CD4-positive, alpha-beta memory T cell (primary cell): ENCODE data around the gene LPO. TPM values are rescaled to one million over a fixed set of nuclear protein-coding genes. Genes with fewer than 3 reads are reported as not detected.
A peak's percentile ranks its signal among the peaks of the same experiment; 100 is the strongest.

Experiments
- CTCF ChIA-PET: fragments of 350-600 bp; sonication (Branson Sonifier 250); formaldehyde crosslinking; loops from one replicate; lab custom pipeline; 2021; ENCODE audit warnings: inconsistent platforms; ENCODE audit not compliant: partially characterized antibody; lab: Charles Lee
- POLR2A ChIA-PET: fragments of 350-600 bp; sonication (Branson Sonifier 250); formaldehyde crosslinking; loops from one replicate; lab custom pipeline; 2021; ENCODE audit not compliant: partially characterized antibody; lab: Charles Lee
- DNase-seq, 5 donors: peaks; one replicate each; pipeline versions ENCODE4 v3.0.0 to v3.0.0-alpha.2; 2020 to 2022; ENCODE audit warnings: mixed read lengths in 1 of 5
- H3K27ac ChIP-seq: one replicate; pipeline ENCODE4 v1.7.0; 2013; ENCODE audit warnings: low read depth, low read length
- H3K27me3 ChIP-seq: 2 replicates; pipeline ENCODE4 v1.7.0; 2013; ENCODE audit warnings: mild to moderate bottlenecking, low read length, moderate library complexity; ENCODE audit not compliant: insufficient read depth
- H3K36me3 ChIP-seq: 2 replicates; pipeline ENCODE4 v1.7.0; 2013; ENCODE audit warnings: mild to moderate bottlenecking, low read length, moderate library complexity; ENCODE audit not compliant: insufficient read depth
- H3K4me1 ChIP-seq: 2 replicates; pipeline ENCODE4 v1.7.0; 2013; ENCODE audit warnings: mild to moderate bottlenecking, low read length, moderate library complexity; ENCODE audit not compliant: insufficient read depth
- H3K4me3 ChIP-seq, 2 donors: one replicate each; pipeline ENCODE4 v1.7.0; 2013; ENCODE audit warnings: low read length in 2 of 2, mild to moderate bottlenecking in 1 of 2
- H3K9me3 ChIP-seq, 2 donors: one replicate each; pipeline ENCODE4 v1.7.0; 2013; ENCODE audit warnings: low read length in 2 of 2, control low read depth in 1 of 2; ENCODE audit not compliant: control insufficient read depth in 1 of 2
- H3K27ac Mint-ChIP-seq, 7 donors: one replicate each; pipeline ENCODE4 v1.8.0; 2020 to 2021; ENCODE audit warnings: mixed read lengths in 7 of 7, mild to moderate bottlenecking in 6 of 7, inconsistent platforms in 3 of 7, moderate library complexity in 3 of 7
- H3K27me3 Mint-ChIP-seq, 2 donors: one replicate each; pipeline ENCODE4 v1.8.0; 2020 to 2021; ENCODE audit warnings: mixed read lengths in 2 of 2
- H3K36me3 Mint-ChIP-seq, 2 donors: one replicate each; pipeline ENCODE4 v1.8.0; 2020 to 2021; ENCODE audit warnings: mixed read lengths in 2 of 2, inconsistent platforms in 1 of 2, mild to moderate bottlenecking in 1 of 2
- H3K4me1 Mint-ChIP-seq, 4 donors: one replicate each; pipeline ENCODE4 v1.8.0; 2020 to 2021; ENCODE audit warnings: mixed read lengths in 4 of 4, mild to moderate bottlenecking in 1 of 4
- H3K4me3 Mint-ChIP-seq, 8 donors: one replicate each; pipeline ENCODE4 v1.8.0; 2020 to 2021; ENCODE audit warnings: mixed read lengths in 8 of 8, mild to moderate bottlenecking in 7 of 8, moderate library complexity in 6 of 8, inconsistent platforms in 3 of 8
- H3K9me3 Mint-ChIP-seq, 8 donors: one replicate each; pipeline ENCODE4 v1.8.0; 2020 to 2021; ENCODE audit warnings: mixed read lengths in 8 of 8, mild to moderate bottlenecking in 5 of 8, inconsistent platforms in 3 of 8, moderate library complexity in 1 of 8
- intact Hi-C: fragments of 100-400 bp; cut with micrococcal nuclease; formaldehyde crosslinking; loops from one replicate; pipeline ENCODE4 v1.15.1; 2023
- polyA plus RNA-seq, 2 donors: library from polyadenylated mRNA; unstranded; fragments of 300-500 nt; fragmentation: Illumina TruSeq; gene quantifications; one replicate each; pipeline ENCODE4 v1.2.3, GENCODE V29; 2021
- total RNA-seq, 2 experiments: library from RNA; stranded (reverse); gene quantifications; one replicate each; pipeline ENCODE4 v1.2.3, GENCODE V29; 2021

LPO gene
- total and polyA plus RNA-seq, 4 experiments from 2014 or later: not detected

DNA sequence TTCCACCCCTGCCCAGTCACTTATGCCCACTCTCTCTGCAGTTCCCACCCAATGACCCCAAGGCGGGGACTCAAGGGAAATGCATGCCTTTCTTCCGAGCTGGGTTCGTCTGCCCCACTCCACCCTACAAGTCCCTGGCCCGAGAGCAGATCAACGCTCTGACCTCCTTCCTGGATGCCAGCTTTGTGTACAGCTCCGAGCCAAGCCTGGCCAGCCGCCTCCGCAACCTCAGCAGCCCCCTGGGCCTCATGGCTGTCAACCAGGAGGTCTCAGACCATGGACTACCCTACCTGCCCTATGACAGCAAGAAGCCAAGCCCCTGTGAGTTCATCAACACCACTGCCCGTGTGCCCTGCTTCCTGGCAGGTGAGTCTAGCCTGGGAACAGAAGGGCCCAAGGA lies 13.8 kb downstream of the LPO start:
- CTCF ChIA-PET: interaction anchor here (1.0 to 1.9 kb wide), 2 partner anchors 10 to 52 kb away, joined by 4 to 5 read pairs; no protein-coding TSS in a partner anchor
- Mint-ChIP-seq H3K27me3 (peaks cover 2 to 5% of the 10 kb centered on the region in 2 donors), H3K4me3 (no peak overlapping the region), H3K9me3 (no peaks in the 10 kb centered on the region), H3K4me1 (peaks cover 4 to 9% (median 6%) of the 10 kb centered on the region in 4 donors), H3K36me3 (no peaks in the 10 kb centered on the region), H3K27ac (peak overlapping the region in 1 of 7 donors; percentile 17)
- no peaks in the 10 kb centered on the region for H3K9me3 ChIP-seq
- DNase-seq: no peak
- peaks cover 11% of the 10 kb centered on the region for H3K4me1 ChIP-seq
- POLR2A ChIA-PET: no interaction called here
- intact Hi-C loops: no loop called here
- no peak overlapping the region for H3K4me3 ChIP-seq
- H3K27ac ChIP-seq: no peak overlapping the region
- no peaks in the 10 kb centered on the region for H3K36me3 ChIP-seq
- H3K27me3 ChIP-seq: no peaks in the 10 kb centered on the region

DNA sequence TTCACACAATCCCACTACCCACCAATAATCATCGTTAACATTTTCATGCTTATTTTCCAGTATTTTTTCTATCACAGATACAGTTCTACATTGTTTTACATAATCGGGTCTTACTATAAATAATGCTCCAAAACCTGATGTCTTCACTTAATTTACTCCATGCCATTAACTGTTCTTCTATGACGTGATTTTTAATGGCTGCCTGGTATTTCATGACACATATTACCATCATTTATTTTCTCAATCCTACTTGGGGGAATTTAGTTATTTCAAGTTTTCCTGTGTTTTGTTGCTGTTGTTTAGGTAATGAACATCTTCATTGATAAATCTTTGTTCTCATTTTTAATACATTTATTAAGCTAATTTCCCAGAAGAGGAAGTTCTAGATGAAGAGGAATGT lies 14.7 kb downstream of the LPO start:
- no peak overlapping the region for H3K4me3 ChIP-seq
- intact Hi-C loops: no loop called here
- H3K4me1 Mint-ChIP-seq: peaks cover 1 to 9% (median 4%) of the 10 kb centered on the region in 4 donors
- H3K27me3 Mint-ChIP-seq: peaks cover 4 to 5% of the 10 kb centered on the region in 2 donors
- H3K9me3 Mint-ChIP-seq: no peaks in the 10 kb centered on the region
- no peaks in the 10 kb centered on the region for H3K36me3 Mint-ChIP-seq
- no peaks in the 10 kb centered on the region for H3K36me3 ChIP-seq
- ChIA-PET CTCF (interaction anchor here (1.2 to 1.9 kb wide), 2 partner anchors 53 to 235 kb away, joined by 3 to 5 read pairs; partner anchors contain the start of gene HSF5), POLR2A (no interaction called here)
- no peak overlapping the region for H3K27ac ChIP-seq
- no peak for DNase-seq
- H3K9me3 ChIP-seq: no peaks in the 10 kb centered on the region
- no peak overlapping the region for H3K4me3 Mint-ChIP-seq
- H3K27me3 ChIP-seq: no peaks in the 10 kb centered on the region
- H3K4me1 ChIP-seq: peaks cover 11% of the 10 kb centered on the region
- no peak overlapping the region for H3K27ac Mint-ChIP-seq

DNA sequence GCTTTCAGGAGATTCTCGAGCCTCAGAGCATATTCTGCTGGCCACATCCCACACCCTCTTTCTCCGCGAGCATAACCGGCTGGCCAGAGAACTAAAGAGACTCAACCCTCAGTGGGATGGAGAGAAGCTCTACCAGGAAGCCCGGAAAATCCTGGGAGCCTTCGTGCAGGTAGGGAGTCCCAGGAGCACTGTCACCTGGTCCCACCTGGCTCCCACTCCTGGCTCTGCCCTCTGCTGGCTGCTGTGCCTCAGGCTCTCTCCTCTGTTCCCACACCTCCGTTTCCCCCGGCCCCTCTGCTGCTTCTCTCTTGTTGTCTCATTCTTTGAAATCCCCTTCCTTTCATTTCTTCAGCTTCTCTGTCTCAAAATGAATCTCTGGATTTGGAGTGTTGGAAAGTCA lies 16.4 kb downstream of the LPO start:
- H3K27me3 ChIP-seq: no peaks in the 10 kb centered on the region
- no peaks in the 10 kb centered on the region for H3K36me3 ChIP-seq
- intact Hi-C loops: no loop called here
- H3K9me3 ChIP-seq: no peaks in the 10 kb centered on the region
- Mint-ChIP-seq H3K9me3 (no peaks in the 10 kb centered on the region), H3K27ac (no peak overlapping the region), H3K36me3 (no peaks in the 10 kb centered on the region), H3K27me3 (peaks cover 4 to 11% of the 10 kb centered on the region in 2 donors), H3K4me1 (peaks cover 1 to 6% (median 3%) of the 10 kb centered on the region in 4 donors), H3K4me3 (no peak overlapping the region)
- H3K27ac ChIP-seq: no peak overlapping the region
- no peak overlapping the region for H3K4me3 ChIP-seq
- DNase-seq: no peak
- H3K4me1 ChIP-seq: peaks cover 3% of the 10 kb centered on the region
- CTCF ChIA-PET: interaction anchor here (1.3 kb wide), 1 partner anchor 162 kb away, joined by 3 read pairs; the partner anchor contains the start of gene RNF43
- POLR2A ChIA-PET: no interaction called here

DNA sequence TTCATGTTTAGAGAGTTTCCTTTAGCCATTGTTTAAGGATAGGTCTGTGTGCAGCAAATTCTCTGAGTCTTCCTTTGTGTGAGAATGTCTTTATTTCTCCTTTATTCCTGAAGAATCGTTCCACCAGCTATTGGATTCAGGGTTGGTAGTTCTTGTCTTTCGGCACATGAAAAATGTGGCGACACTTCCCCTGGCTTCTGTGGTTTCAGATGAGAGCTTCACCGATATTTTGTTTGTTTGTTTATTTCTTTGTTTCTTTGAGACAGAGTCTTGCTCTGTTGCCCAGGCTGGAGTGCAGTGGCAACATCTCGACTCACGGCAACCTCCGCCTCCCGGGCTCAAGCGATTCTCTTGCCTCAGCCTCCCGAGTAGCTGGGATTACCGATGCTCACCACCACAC lies 23.8 kb downstream of the LPO start:
- no peak for DNase-seq
- H3K4me3 Mint-ChIP-seq: no peak overlapping the region
- Histone ChIP-seq H3K4me3 (no peak overlapping the region), H3K36me3 (no peaks in the 10 kb centered on the region), H3K9me3 (no peaks in the 10 kb centered on the region), H3K27ac (no peak overlapping the region), H3K4me1 (no peaks in the 10 kb centered on the region), H3K27me3 (peaks cover 16% of the 10 kb centered on the region)
- no peaks in the 10 kb centered on the region for H3K36me3 Mint-ChIP-seq
- POLR2A ChIA-PET: no interaction called here
- CTCF ChIA-PET: interaction anchor here (0.7 kb wide), 1 partner anchor 12 kb away, joined by 3 read pairs; no protein-coding TSS in a partner anchor
- peaks cover 27 to 39% of the 10 kb centered on the region in 2 donors for H3K27me3 Mint-ChIP-seq
- H3K9me3 Mint-ChIP-seq: no peaks in the 10 kb centered on the region
- intact Hi-C loops: no loop called here
- no peak overlapping the region for H3K27ac Mint-ChIP-seq
- H3K4me1 Mint-ChIP-seq: no peaks in the 10 kb centered on the region

DNA sequence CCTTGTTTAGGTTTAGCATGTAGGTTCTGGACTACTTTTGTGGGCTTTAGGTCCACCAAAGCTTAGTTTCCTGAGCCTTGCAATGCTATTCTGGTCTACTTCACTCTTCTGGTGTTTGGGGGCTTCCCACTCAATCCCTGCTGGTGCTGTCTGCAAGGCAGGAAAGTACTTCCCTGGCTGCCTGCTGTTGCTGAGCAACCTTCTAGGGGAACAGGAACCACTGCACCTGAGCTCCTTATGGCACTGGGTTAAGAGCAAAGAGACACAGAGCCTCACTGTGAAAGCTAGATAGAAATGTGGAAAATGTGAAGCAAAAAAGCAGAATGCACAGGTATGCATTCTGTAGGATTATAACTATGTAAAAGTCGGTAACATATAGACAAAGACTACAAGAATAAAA lies 25.4 kb downstream of the LPO start:
- Histone ChIP-seq H3K27ac (no peak overlapping the region), H3K4me3 (no peak overlapping the region), H3K9me3 (no peaks in the 10 kb centered on the region), H3K27me3 (peaks cover 16% of the 10 kb centered on the region), H3K4me1 (no peaks in the 10 kb centered on the region), H3K36me3 (no peaks in the 10 kb centered on the region)
- intact Hi-C loops: no loop called here
- H3K27me3 Mint-ChIP-seq: peaks cover 25 to 40% of the 10 kb centered on the region in 2 donors
- ChIA-PET POLR2A (no interaction called here), CTCF (interaction anchor here (1.2 kb wide), 1 partner anchor 14 kb away, joined by 3 read pairs; no protein-coding TSS in a partner anchor)
- H3K4me1 Mint-ChIP-seq: no peaks in the 10 kb centered on the region
- H3K9me3 Mint-ChIP-seq: no peaks in the 10 kb centered on the region
- no peaks in the 10 kb centered on the region for H3K36me3 Mint-ChIP-seq
- no peak for DNase-seq
- no peak overlapping the region for H3K4me3 Mint-ChIP-seq
- no peak overlapping the region for H3K27ac Mint-ChIP-seq

DNA sequence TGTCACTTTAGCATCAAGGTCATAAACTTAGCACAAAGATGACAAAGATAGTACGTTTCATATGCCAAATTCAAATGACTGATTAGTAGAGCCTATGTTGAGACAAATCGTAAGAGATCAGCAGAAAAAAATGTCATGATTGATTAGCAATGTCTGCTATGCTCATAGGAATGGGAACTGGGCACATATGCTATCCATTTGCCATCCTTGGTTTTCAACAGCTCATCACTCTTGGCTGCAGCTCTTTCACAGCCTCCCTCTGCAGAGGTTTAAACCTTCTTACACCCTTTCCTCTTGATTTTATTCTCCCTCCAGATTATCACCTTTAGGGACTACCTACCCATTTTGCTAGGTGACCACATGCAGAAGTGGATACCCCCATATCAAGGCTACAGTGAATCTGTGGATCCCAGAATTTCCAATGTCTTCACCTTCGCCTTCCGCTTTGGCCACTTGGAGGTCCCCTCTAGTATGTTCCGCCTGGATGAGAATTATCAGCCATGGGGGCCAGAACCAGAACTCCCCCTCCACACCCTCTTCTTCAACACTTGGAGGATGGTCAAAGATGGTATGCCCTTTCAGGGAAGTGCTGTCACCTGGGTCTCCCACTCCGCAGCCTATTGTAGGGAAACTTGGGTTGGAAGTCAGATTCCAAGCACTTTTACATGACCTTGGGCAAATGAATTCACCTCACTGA lies 26.2 kb downstream of the LPO start:
- Histone ChIP-seq H3K9me3 (no peaks in the 10 kb centered on the region), H3K27ac (no peak overlapping the region), H3K4me3 (no peak overlapping the region), H3K27me3 (peaks cover 16% of the 10 kb centered on the region), H3K4me1 (no peaks in the 10 kb centered on the region), H3K36me3 (no peaks in the 10 kb centered on the region)
- H3K27ac Mint-ChIP-seq: no peak overlapping the region
- POLR2A ChIA-PET: no interaction called here
- H3K4me1 Mint-ChIP-seq: no peaks in the 10 kb centered on the region
- no peaks in the 10 kb centered on the region for H3K9me3 Mint-ChIP-seq
- no peak for DNase-seq
- no peaks in the 10 kb centered on the region for H3K36me3 Mint-ChIP-seq
- intact Hi-C loops: no loop called here
- CTCF ChIA-PET: interaction anchor here (1.2 kb wide), 1 partner anchor 15 kb away, joined by 3 read pairs; no protein-coding TSS in a partner anchor
- H3K27me3 Mint-ChIP-seq: peaks cover 25 to 40% of the 10 kb centered on the region in 2 donors
- no peak overlapping the region for H3K4me3 Mint-ChIP-seq

DNA sequence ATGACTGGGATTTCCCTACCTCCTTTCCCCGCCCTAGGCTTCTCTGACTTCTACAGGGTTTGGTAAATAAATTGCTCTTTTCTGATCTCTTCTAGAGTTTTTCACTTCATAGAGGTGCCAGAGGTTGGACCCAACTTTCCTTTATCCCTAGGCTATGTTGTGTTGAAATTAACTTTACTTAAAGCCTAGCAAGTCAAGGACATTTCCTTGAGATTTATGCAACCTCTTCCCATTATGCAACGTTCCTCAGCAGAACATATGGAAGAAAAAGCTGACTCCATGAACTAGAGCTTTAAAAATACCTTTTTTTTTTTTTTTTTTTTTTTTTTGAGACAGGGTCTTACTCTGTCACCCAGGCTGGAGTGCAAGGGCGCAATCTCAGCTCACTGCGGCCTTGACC lies 26.9 kb downstream of the LPO start:
- ChIA-PET POLR2A (no interaction called here), CTCF (no interaction called here)
- H3K4me3 ChIP-seq: no peak overlapping the region
- no peaks in the 10 kb centered on the region for H3K4me1 ChIP-seq
- no peaks in the 10 kb centered on the region for H3K9me3 Mint-ChIP-seq
- intact Hi-C loops: no loop called here
- no peak overlapping the region for H3K4me3 Mint-ChIP-seq
- H3K27ac Mint-ChIP-seq: no peak overlapping the region
- H3K4me1 Mint-ChIP-seq: no peaks in the 10 kb centered on the region
- H3K9me3 ChIP-seq: no peaks in the 10 kb centered on the region
- no peaks in the 10 kb centered on the region for H3K36me3 Mint-ChIP-seq
- no peak overlapping the region for H3K27ac ChIP-seq
- no peaks in the 10 kb centered on the region for H3K36me3 ChIP-seq
- H3K27me3 ChIP-seq: peaks cover 16% of the 10 kb centered on the region
- no peak for DNase-seq
- H3K27me3 Mint-ChIP-seq: peaks cover 25 to 38% of the 10 kb centered on the region in 2 donors
